Natural killer cell treated with Interleukin-12 subunit alpha and Interleukin-12 subunit beta and Interleukin-15 and Interleukin-18, amount 100 ng/mL, for 72 hours (primary cell): ENCODE measurements around the gene SMR3B. TPM values are rescaled to one million over a fixed set of nuclear protein-coding genes. Genes with fewer than 3 reads are reported as not detected.

ENCODE experiments used
- ATAC-seq, 2 donors: fragments of 150-1000 bp; cut with Tn5 transposase in 1 of 2; sonication (Bioruptor Pico), chemical (Tn5 transposase) in 1 of 2; 2 replicates each; pipeline ENCODE4 v1.10.0; 2021
- DNase-seq: peaks from one replicate; pipeline ENCODE4 v3.0.0; 2022; ENCODE audit warnings: low spot score
- H3K27ac Mint-ChIP-seq, 2 donors: 1 replicate in 1 of 2; 2 replicates in 1 of 2; pipeline ENCODE4 v1.8.0; 2022; ENCODE audit warnings: mixed read lengths in 2 of 2, mild to moderate bottlenecking in 1 of 2, moderate library complexity in 1 of 2
- H3K27me3 Mint-ChIP-seq, 2 donors: 1 replicate in 1 of 2; 2 replicates in 1 of 2; pipeline ENCODE4 v1.8.0; 2022; ENCODE audit warnings: mixed read lengths in 2 of 2
- H3K36me3 Mint-ChIP-seq: one replicate; pipeline ENCODE4 v1.8.0; 2022; ENCODE audit warnings: mixed read lengths
- H3K4me1 Mint-ChIP-seq, 2 donors: 1 replicate in 1 of 2; 2 replicates in 1 of 2; pipeline ENCODE4 v1.8.0; 2022; ENCODE audit warnings: low read depth in 2 of 2, mixed read lengths in 2 of 2, mild to moderate bottlenecking in 1 of 2
- H3K4me3 Mint-ChIP-seq: one replicate; pipeline ENCODE4 v1.8.0; 2022; ENCODE audit warnings: mixed read lengths
- H3K9me3 Mint-ChIP-seq: 2 replicates; pipeline ENCODE4 v1.8.0; 2022; ENCODE audit warnings: mixed read lengths
- total RNA-seq, 2 donors: library from RNA; stranded (reverse); gene quantifications; one replicate each; pipeline ENCODE4 v1.2.3, GENCODE V29; 2022

The SMR3B gene
- not detected for total RNA-seq

DNA sequence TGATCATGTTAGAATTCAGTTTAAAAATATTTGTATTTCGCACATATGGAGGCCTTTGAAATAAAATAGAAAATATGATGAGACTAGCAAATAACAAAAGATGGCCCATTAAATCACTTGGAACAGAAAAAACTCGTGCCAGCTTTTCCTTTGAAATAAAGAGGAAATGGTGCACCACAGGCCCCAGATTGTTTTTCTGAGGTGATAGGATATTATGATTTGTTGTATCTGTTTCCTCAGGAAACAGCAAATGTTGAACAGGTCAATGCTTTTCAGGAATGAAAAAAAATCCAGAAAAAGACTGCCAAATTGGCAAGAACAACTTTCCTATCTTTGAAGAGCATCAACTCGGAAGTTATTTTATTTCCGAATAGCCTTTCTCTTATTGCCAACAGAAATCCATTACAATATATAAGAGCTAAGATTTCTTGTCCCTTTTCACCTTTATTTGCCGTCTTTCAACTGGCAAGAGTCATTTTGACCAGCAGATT lies at the start of gene SMR3B:
Gene SMR3B, plus strand, starts transcription at position 441 of the 491 bp plus-strand sequence. CDS start 1,380 bp downstream, outside the sequence.
- Mint-ChIP-seq H3K36me3 (no peaks in the 10 kb centered on the region), H3K4me1 (no peaks in the 10 kb centered on the region)
- DNase-seq, result no peak

DNA sequence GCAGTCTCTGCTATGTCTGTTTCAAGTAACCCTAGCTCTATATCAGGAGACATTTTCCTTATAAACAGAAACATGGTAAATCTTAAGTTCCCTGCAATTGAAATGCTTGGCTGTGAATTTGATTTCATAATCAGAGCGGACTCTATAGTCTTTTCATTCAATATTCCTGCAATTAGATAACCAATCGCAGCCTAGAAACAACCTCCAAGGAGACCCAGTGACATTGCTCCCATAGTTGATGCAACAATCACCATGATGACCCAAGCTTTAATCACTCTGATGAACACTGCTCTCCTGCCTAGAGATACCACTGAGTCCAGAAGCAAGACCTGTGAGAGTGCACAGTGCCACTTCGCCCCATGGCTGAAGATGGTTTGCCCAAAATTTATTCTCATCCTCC lies 48.2 kb upstream of the SMR3B start, which contains the start of gene CABS1:
Gene CABS1, plus strand, starts transcription at position 301 of the 400 bp plus-strand sequence. Its CDS starts 59 bp downstream, at position 360.
- Mint-ChIP-seq H3K36me3 (no peaks in the 10 kb centered on the region), H3K4me1 (no peaks in the 10 kb centered on the region), H3K9me3 (peaks cover 6% of the 10 kb centered on the region), H3K27me3 (no peaks in the 10 kb centered on the region), H3K27ac (no peak within 1 kb of the TSS), H3K4me3 (no peak within 1 kb of the TSS)
- DNase-seq (no peak), ATAC-seq (no peak)

More for the DNA sequence above, at the start of gene SMR3B:
- H3K4me3 Mint-ChIP-seq, result no peak within 1 kb of the TSS
- no peaks in the 10 kb centered on the region for H3K9me3 Mint-ChIP-seq
- H3K27me3 Mint-ChIP-seq, result no peaks in the 10 kb centered on the region
- no peak within 1 kb of the TSS for H3K27ac Mint-ChIP-seq
- ATAC-seq, result no peak

DNA sequence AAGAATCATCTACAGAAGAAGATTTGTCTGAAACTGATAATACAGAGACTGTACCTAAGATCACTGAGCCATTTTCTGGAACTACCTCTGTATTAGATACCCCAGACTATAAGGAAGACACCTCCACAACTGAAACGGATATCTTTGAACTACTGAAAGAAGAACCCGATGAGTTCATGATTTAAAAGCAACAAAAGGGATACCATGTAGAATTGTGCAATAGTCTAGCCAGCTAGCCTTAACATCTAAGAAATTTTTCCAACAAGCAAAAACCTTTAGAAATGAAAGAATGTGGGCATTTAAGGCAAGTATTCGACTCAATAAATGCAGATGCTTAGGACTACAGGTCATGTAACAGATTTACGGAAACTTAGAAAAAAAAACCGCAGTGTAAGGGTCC lies 46.9 kb upstream of the SMR3B start:
- Mint-ChIP-seq H3K4me1 (no peaks in the 10 kb centered on the region), H3K9me3 (peaks cover 6% of the 10 kb centered on the region), H3K27me3 (no peaks in the 10 kb centered on the region), H3K36me3 (no peaks in the 10 kb centered on the region), H3K4me3 (no peak overlapping the region), H3K27ac (no peak overlapping the region)
- DNase-seq, result no peak
- ATAC-seq, result no peak

DNA sequence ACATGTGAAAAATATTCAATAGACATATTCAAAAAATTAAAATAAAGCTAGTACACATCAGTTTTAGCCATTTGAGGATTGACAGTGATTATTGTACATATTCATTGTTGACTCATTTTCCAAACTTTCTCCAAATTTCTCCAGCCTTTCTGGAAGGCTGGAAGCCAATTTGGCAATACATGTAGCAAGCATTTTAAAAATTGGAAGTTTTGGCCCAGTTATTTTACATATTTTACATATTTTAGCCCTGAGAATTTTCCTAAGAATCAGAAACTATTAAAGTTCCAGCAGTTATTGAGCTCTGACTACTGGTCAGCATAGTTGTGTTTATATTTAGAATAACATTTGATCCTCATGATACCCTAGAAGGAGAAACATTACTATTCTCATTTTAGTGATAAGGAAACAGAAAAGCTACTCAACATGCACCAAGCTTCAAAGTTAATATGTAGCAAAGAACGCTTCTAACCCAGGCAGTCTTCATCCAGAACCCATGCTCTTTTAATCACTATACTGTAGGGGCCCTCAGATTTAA lies 45.0 kb upstream of the SMR3B start:
- Mint-ChIP-seq H3K27me3 (no peaks in the 10 kb centered on the region), H3K27ac (no peak overlapping the region), H3K36me3 (no peaks in the 10 kb centered on the region), H3K4me3 (no peak overlapping the region), H3K4me1 (no peaks in the 10 kb centered on the region), H3K9me3 (peaks cover 6% of the 10 kb centered on the region)
- ATAC-seq (no peak), DNase-seq (no peak)

DNA sequence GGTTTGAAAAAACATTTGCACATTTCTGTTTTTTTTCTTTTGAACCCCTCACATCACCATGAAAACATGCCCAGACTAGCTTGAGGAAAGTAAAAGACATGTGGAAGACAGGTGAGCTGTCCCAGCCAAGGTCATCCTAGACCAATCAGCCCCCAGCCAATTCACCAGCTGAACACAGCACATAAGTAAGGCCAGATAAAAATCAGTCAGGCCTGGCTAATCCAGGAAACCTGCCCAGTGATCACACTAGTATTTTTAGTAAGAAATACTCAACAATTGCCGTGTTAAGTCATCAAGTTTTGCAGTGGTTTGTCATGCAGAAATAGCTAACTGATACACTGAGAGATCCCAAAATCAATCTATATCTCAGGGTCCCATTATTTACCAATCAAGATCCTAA lies 26.7 kb upstream of the SMR3B start:
- Mint-ChIP-seq H3K27me3 (no peaks in the 10 kb centered on the region), H3K4me1 (no peaks in the 10 kb centered on the region), H3K4me3 (no peak overlapping the region), H3K27ac (no peak overlapping the region), H3K9me3 (peaks cover 3% of the 10 kb centered on the region), H3K36me3 (no peaks in the 10 kb centered on the region)
- no peak for DNase-seq
- no peak for ATAC-seq

DNA sequence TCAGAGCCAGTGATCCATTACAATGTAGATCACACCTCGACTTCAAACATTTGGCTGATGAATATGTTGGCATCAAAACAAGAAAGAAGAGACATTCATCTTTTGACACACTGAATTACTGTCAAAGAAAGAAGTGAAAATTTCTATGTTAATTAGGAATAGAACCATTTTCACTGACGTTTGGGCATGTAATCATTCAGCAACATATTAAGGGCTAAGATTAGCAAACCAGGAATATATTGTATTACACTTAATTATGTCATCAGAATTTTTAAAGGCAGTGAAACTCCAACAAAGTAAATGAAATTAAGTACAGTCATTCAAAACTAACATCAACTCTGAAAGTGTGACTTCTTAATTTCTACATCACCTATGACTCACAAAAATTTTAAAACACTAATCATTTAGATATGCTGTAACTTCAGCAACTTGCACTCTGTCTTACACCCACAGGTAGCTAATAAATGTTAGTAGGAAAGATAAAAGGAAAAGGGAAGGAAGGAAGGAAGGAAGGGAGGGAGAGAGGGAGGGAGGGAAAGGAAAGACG lies 23.7 kb upstream of the SMR3B start:
- no peak for ATAC-seq
- H3K4me1 Mint-ChIP-seq, result no peaks in the 10 kb centered on the region
- no peak for DNase-seq
- peaks cover 7% of the 10 kb centered on the region for H3K9me3 Mint-ChIP-seq
- H3K27me3 Mint-ChIP-seq, result no peaks in the 10 kb centered on the region
- no peaks in the 10 kb centered on the region for H3K36me3 Mint-ChIP-seq
- no peak overlapping the region for H3K27ac Mint-ChIP-seq
- H3K4me3 Mint-ChIP-seq, result no peak overlapping the region

DNA sequence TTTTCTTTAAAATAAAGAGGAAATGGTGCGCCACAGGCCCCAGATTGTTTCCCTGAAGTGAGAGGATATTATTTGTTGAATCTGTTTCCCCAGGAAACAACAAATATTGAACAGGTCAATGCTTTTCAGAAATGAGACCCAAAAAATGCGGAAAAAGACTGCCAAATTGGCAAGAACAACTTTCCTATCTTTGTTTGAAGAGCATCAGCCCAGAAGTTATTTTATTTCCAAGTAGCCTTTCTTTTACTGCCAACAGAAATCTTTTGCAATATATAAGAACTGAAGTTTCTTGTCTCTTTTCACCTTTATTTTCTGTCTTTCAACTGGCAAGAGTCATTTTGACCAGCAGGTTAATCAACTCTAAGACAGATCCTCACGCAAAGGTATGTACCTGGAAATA lies 22.5 kb upstream of the SMR3B start, which contains the start of gene SMR3A:
Gene SMR3A, plus strand, starts transcription at position 301 of the 400 bp plus-strand sequence. CDS start 1,356 bp downstream, outside the sequence.
- Mint-ChIP-seq H3K9me3 (peaks cover 4% of the 10 kb centered on the region), H3K36me3 (no peaks in the 10 kb centered on the region), H3K4me3 (no peak within 1 kb of the TSS), H3K27ac (no peak within 1 kb of the TSS), H3K4me1 (no peaks in the 10 kb centered on the region), H3K27me3 (no peaks in the 10 kb centered on the region)
- no peak for ATAC-seq
- no peak for DNase-seq

DNA sequence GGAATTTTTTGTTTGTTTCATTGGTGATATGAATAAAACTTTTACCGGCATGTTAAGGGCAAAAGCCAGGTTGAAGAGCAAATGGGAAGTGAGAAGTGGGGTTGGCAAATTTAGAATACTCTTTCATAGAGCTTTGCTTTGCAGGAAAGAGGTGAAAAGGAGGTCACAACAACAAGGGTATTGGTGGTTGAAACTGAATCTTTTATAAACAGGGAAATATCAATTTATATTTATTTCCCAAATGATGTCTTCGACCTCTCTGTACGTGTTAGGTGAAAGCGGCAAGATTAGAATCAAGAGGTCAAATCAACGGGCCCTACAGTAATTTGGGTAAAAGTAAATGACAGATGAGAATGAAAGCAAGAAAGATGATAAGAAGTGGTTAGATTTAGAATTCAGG lies 18.9 kb upstream of the SMR3B start:
- DNase-seq (no peak), ATAC-seq (no peak)
- Mint-ChIP-seq H3K27ac (no peak overlapping the region), H3K9me3 (peaks cover 4% of the 10 kb centered on the region), H3K27me3 (no peaks in the 10 kb centered on the region), H3K36me3 (no peaks in the 10 kb centered on the region), H3K4me3 (no peak overlapping the region), H3K4me1 (no peaks in the 10 kb centered on the region)

DNA sequence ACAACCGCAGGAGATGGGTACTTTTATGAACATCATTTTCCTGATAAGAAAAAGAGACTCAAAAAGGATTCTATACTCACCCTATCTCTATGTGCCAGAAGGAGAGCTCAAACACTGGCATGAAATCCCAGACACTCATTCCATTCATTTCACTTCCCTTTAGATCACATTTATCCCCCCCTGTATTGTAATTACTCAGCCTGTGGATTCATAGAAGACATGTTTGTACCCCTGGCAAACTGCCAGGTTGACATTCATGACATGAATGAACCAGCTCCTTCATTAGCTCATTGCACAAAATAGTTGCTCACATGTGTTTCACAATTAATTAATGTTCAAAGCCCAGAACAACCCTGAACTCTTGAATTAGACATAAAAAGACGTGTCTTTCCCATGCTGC lies 17.5 kb upstream of the SMR3B start:
- H3K4me3 Mint-ChIP-seq, result no peak overlapping the region
- DNase-seq, result no peak
- H3K4me1 Mint-ChIP-seq, result no peaks in the 10 kb centered on the region
- H3K27me3 Mint-ChIP-seq, result no peaks in the 10 kb centered on the region
- H3K27ac Mint-ChIP-seq, result no peak overlapping the region
- H3K36me3 Mint-ChIP-seq, result no peaks in the 10 kb centered on the region
- no peak for ATAC-seq
- H3K9me3 Mint-ChIP-seq, result peaks cover 4% of the 10 kb centered on the region

DNA sequence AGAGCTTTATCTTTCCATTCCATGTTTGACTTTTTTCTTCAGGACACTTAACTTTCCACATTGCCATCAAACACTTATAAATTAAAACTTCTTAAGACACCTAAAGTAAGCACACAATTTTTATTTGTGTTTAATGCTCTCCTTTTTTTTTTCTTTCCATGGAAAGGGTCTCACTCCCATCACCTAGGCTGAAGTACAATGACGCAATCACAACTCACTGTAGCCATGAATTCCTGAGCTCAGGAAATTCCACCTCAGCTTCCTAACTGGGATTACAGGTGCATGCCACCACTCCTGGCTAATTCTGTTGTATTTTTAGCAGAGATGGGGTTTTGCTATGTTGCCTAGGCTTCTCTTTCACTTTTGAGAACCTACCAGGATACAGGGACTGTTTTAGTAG lies 15.1 kb upstream of the SMR3B start:
- no peak for DNase-seq
- no peaks in the 10 kb centered on the region for H3K4me1 Mint-ChIP-seq

DNA sequence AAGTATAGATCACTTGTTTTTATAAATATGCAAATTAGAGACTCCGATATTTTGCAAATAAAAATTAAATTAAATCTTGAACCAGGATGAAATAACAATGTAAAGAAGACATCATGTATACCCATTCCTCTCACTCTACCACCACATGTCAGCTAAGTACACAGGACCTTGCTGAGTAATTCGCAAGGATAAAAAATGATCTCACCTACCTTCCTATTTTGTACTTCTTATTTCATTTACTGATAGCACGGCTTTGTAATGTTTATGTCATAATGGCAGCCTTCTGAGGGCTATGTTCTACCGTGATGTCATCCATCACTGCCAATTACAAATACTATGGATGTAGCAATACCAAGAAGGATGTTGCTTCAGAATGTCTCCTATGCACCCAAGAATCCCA lies 10.9 kb upstream of the SMR3B start:
- H3K4me1 Mint-ChIP-seq, result no peaks in the 10 kb centered on the region
- no peaks in the 10 kb centered on the region for H3K27me3 Mint-ChIP-seq
- no peak overlapping the region for H3K27ac Mint-ChIP-seq
- peaks cover 5% of the 10 kb centered on the region for H3K36me3 Mint-ChIP-seq
- DNase-seq, result no peak
- no peak overlapping the region for H3K4me3 Mint-ChIP-seq
- peaks cover 5% of the 10 kb centered on the region for H3K9me3 Mint-ChIP-seq
- no peak for ATAC-seq

More for the DNA sequence above, 15.1 kb upstream of the SMR3B start:
- H3K27ac Mint-ChIP-seq, result no peak overlapping the region
- no peaks in the 10 kb centered on the region for H3K36me3 Mint-ChIP-seq
- no peak overlapping the region for H3K4me3 Mint-ChIP-seq
- no peaks in the 10 kb centered on the region for H3K27me3 Mint-ChIP-seq
- peaks cover 4% of the 10 kb centered on the region for H3K9me3 Mint-ChIP-seq
- ATAC-seq, result no peak

DNA sequence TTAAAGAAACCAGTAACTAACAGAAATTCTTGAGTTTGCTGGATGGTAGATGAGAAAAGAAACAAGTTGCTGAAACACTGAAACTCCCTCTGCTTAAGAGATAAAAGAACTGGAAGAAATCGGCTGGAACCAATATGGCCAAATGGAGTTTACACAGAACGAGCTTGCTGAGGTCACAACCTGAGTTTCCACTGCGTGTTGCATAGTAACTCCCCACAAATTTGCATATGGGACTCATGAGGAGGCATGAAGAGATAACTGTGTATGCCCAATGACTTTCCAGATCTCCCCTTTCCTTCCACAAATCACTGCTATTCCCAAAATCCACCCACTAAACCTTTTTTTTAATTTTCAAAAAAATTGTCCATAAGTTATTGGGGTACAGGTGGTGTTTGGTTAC lies 10.2 kb upstream of the SMR3B start:
- no peak for ATAC-seq
- Mint-ChIP-seq H3K4me1 (no peaks in the 10 kb centered on the region), H3K4me3 (no peak overlapping the region), H3K9me3 (peaks cover 5% of the 10 kb centered on the region), H3K36me3 (peaks cover 5% of the 10 kb centered on the region), H3K27me3 (no peaks in the 10 kb centered on the region), H3K27ac (no peak overlapping the region)
- no peak for DNase-seq

DNA sequence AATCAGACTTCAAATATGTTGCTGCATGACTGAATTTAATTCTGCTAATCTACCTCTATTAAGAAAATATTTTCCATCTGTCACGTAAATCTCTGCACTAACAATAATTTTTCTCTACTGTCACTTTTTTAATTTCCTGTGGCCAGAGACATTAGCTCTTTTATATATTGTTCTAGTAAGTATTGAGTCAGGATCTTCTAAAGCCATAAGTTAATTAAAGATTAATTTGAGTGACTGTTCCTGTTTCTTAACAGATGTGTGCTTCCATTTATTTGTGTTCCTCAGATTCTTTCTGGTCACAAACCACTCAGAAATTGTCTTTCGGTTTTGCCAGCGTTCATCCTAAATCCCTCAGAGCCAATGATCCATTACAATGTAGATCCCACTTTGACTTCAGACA lies 2.4 kb upstream of the SMR3B start:
- DNase-seq, result no peak
- Mint-ChIP-seq H3K27me3 (no peaks in the 10 kb centered on the region), H3K36me3 (no peaks in the 10 kb centered on the region), H3K27ac (no peak overlapping the region), H3K9me3 (no peaks in the 10 kb centered on the region), H3K4me1 (no peaks in the 10 kb centered on the region), H3K4me3 (no peak overlapping the region)
- ATAC-seq, result no peak

DNA sequence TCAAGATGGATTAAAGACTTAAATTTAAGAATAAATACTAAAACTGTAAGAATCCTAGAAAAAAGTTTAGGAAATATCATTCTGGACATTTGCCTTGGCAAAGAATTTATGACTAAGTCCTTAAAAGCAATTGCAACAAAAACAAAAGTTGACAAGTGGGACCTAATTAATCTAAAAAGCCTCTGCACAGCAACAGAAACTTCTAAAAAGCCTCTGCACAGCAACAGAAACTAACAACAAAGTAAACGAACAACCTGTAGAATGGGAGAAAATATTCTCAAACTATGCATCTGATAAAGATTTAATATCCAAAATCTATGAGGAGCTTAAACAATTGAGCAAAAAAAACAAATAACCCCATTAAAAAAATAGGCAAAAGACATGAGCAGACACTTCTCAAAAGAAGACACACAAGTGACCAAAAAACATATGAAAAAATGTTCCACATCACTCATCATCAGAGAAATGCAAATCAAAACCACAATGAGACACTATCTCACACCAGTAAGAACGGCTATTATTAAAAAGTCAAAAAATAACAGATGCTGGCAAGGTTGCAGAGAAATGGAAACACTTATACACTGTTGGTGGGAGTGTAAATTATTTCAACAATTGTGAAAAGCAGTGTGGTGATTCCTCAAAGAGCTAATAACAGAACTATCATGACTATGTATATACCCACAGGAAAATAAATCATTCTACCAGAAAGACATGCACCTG lies 9.3 kb downstream of the SMR3B start:
- peaks cover 7% of the 10 kb centered on the region for H3K9me3 Mint-ChIP-seq
- H3K36me3 Mint-ChIP-seq, result no peaks in the 10 kb centered on the region
- no peak overlapping the region for H3K4me3 Mint-ChIP-seq
- no peaks in the 10 kb centered on the region for H3K4me1 Mint-ChIP-seq
- no peaks in the 10 kb centered on the region for H3K27me3 Mint-ChIP-seq
- no peak for ATAC-seq
- DNase-seq, result no peak
- no peak overlapping the region for H3K27ac Mint-ChIP-seq
